Right lobe of liver (tissue), 4 donors: ENCODE results near the gene LHX2.

ENCODE experiments used
- POLR2A ChIP-seq: fragments of 450-650 bp; IDR thresholded peaks from one replicate; pipeline ENCODE4 v1.6.1; 2017; ENCODE audit warnings: antibody characterized with exemption, mild to moderate bottlenecking
- TF ChIP-seq, protein P1 (sequence below), 4 donors: fragments of 200-600 bp in 3 of 4; fragments of 450-650 bp in 1 of 4; IDR thresholded peaks; one replicate each; pipeline versions ENCODE4 v1.5.1 to v1.8.0; 2016 to 2022; ENCODE audit warnings: antibody characterized with exemption in 4 of 4, mild to moderate bottlenecking in 2 of 4
- donor health status: DM: no; HTN: no; CAD: no.
- donor health status: DM: no; HTN: no; CAD: no.
- donor health status: DM: no; HTN: yes; CAD: no.

DNA sequence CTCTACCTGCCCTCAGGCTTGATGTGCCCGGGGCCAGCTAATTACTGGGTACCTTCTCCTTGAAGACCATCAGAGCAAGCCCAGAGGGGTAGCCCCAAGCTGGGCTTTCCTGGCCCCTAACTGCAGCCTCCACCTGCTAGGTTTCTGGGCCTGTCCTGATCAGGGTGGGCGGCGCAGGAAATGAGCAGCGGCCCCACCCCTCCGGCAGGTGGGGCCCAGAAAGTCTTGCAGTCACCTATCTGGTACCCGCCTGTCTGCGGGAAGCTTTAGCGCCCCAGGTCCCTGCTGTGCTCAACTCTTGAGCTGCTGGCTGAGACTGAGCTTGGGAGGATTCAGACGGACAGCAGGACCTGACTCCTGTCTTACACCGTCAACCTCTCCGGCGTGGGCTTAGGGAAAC lies 37.1 kb upstream of the LHX2 start:
- no peak for TF ChIP-seq POLR2A
- TF ChIP-seq, protein P1, sequence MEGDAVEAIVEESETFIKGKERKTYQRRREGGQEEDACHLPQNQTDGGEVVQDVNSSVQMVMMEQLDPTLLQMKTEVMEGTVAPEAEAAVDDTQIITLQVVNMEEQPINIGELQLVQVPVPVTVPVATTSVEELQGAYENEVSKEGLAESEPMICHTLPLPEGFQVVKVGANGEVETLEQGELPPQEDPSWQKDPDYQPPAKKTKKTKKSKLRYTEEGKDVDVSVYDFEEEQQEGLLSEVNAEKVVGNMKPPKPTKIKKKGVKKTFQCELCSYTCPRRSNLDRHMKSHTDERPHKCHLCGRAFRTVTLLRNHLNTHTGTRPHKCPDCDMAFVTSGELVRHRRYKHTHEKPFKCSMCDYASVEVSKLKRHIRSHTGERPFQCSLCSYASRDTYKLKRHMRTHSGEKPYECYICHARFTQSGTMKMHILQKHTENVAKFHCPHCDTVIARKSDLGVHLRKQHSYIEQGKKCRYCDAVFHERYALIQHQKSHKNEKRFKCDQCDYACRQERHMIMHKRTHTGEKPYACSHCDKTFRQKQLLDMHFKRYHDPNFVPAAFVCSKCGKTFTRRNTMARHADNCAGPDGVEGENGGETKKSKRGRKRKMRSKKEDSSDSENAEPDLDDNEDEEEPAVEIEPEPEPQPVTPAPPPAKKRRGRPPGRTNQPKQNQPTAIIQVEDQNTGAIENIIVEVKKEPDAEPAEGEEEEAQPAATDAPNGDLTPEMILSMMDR (IDR thresholded peaks at IDR 0.05), result no peak
